Lung (tissue), 12 donors: ENCODE data around the gene MED4. TPM values are rescaled to one million over a fixed set of nuclear protein-coding genes. Genes with fewer than 3 reads are reported as not detected.

ENCODE experiments used
- ATAC-seq: fragments of 200-7000 bp; cut with Tn5 transposase; one replicate; pipeline ENCODE4 v1.9.1; 2020; ENCODE audit warnings: moderate number of reproducible peaks; ENCODE audit not compliant: insufficient read depth, low FRiP score
- DNase-seq, 3 donors: peaks; one replicate each; pipeline ENCODE4 v3.0.0-alpha.2; 2013 to 2017
- H3K27ac ChIP-seq, 2 donors: one replicate each; pipeline ENCODE4 v1.5.1; 2013; ENCODE audit warnings: mild to moderate bottlenecking in 2 of 2, moderate library complexity in 2 of 2, control low read depth in 1 of 2, inconsistent platforms in 1 of 2, low read depth in 1 of 2, low read length in 1 of 2
- H3K27me3 ChIP-seq, 3 donors: one replicate each; pipeline ENCODE4 v1.5.1; 2013; ENCODE audit warnings: low read length in 2 of 3; ENCODE audit not compliant: control insufficient read depth in 3 of 3, insufficient read depth in 3 of 3
- H3K36me3 ChIP-seq, 4 donors: one replicate each; pipeline ENCODE4 v1.5.1; 2013; ENCODE audit warnings: low read length in 4 of 4, mild to moderate bottlenecking in 1 of 4, moderate library complexity in 1 of 4; ENCODE audit not compliant: control insufficient read depth in 4 of 4, insufficient read depth in 4 of 4
- H3K4me1 ChIP-seq, 5 donors: one replicate each; pipeline ENCODE4 v1.5.1; 2013; ENCODE audit warnings: low read length in 5 of 5, mild to moderate bottlenecking in 2 of 5, moderate library complexity in 1 of 5; ENCODE audit not compliant: control insufficient read depth in 5 of 5, insufficient read depth in 5 of 5
- H3K4me3 ChIP-seq: one replicate; pipeline ENCODE4 v1.5.1; 2013; ENCODE audit warnings: mild to moderate bottlenecking, control low read depth, moderate library complexity
- H3K9ac ChIP-seq, 2 donors: one replicate each; pipeline ENCODE4 v1.5.1; 2013; ENCODE audit warnings: low read length in 2 of 2, control low read depth in 1 of 2; ENCODE audit not compliant: insufficient read depth in 1 of 2
- H3K9me3 ChIP-seq, 4 donors: one replicate each; pipeline ENCODE4 v1.5.1; 2013; ENCODE audit warnings: low read length in 3 of 4, mild to moderate bottlenecking in 1 of 4, moderate library complexity in 1 of 4; ENCODE audit not compliant: control insufficient read depth in 4 of 4, insufficient read depth in 3 of 4
- CTCF ChIP-seq: IDR thresholded peaks from 2 replicates; pipeline ENCODE4 v1.5.1; 2012; ENCODE audit warnings: mild to moderate bottlenecking; ENCODE audit errors: control extremely low read depth, extremely low read depth
- WGBS, 2 donors: extraction: QIAGEN DNeasy Blood & Tissue Kit; methylation state at CpG; one replicate each; pipeline ENCODE4 v1.1.7; 2013; 5-methylcytosine and 5-hydroxymethylcytosine counted together
- polyA plus RNA-seq, 2 donors: library from polyadenylated mRNA; stranded (reverse); fragments of 200-250 nt; gene quantifications; one replicate each; pipeline ENCODE4 v1.2.1, GENCODE V29; 2013
- total RNA-seq, 2 donors: library from RNA; depleted of rRNA in 1 of 2; stranded (reverse); fragments of >200 nt in 1 of 2; gene quantifications; one replicate each; pipeline ENCODE4 v1.2.1, GENCODE V29; 2014 to 2021
- donor health status: control.
- donor health status: control.
- donor health status: Bipolar disorder and iron deficiency.
- donor health status: healthy.
- donor health status: DM: yes; HTN: yes; CAD: no.

MED4 gene
- total and polyA plus RNA-seq, 4 donors = 37.7 to 69.8 (median 47.6) TPM

GRCh38 chr13:48094404-48094780 is 512 bp downstream of the MED4 start:
- H3K27ac ChIP-seq = peak overlapping the region; percentile 70 to 92
- no peak for TF ChIP-seq CTCF
- ATAC-seq (no peak), DNase-seq (peak in 2 of 3 donors; percentile 17 to 37)
- H3K36me3 ChIP-seq = peaks cover 0 to 3% (median 0%) of the 10 kb centered on the region in 4 donors
- H3K4me1 ChIP-seq = peaks cover 0 to 14% (median 7%) of the 10 kb centered on the region in 5 donors
- no peaks in the 10 kb centered on the region for H3K27me3 ChIP-seq
- WGBS, 2 donors = 0% methylated on average over 14 of the region's 14 CpGs
- H3K4me3 ChIP-seq = peak overlapping the region; percentile 97
- H3K9me3 ChIP-seq = no peaks in the 10 kb centered on the region
- peak overlapping the region; percentile 90 to 94 for H3K9ac ChIP-seq

GRCh38 chr13:48093588-48093987 is 1.3 kb downstream of the MED4 start:
- Histone ChIP-seq H3K36me3 (peaks cover 0 to 3% (median 0%) of the 10 kb centered on the region in 4 donors), H3K9ac (peak overlapping the region in 1 of 2 donors; percentile 90), H3K27me3 (no peaks in the 10 kb centered on the region), H3K27ac (no peak overlapping the region), H3K4me3 (no peak overlapping the region), H3K4me1 (peaks cover 0 to 14% (median 7%) of the 10 kb centered on the region in 5 donors), H3K9me3 (no peaks in the 10 kb centered on the region)
- WGBS, 2 donors = 77 to 84% methylated on average over 9 of the region's 9 CpGs
- DNase-seq (no peak), ATAC-seq (no peak)
- no peak for TF ChIP-seq CTCF

- H3K9ac ChIP-seq = no peak overlapping the region
Measured at GRCh38 chr13:48086272-48086671, 8.6 kb downstream of the MED4 start.

More at GRCh38 chr13:48086272-48086671, 8.6 kb downstream of the MED4 start:
- no peaks in the 10 kb centered on the region for H3K9me3 ChIP-seq
- H3K4me3 ChIP-seq = no peak overlapping the region
- peaks cover 6 to 25% (median 13%) of the 10 kb centered on the region in 4 donors for H3K36me3 ChIP-seq
- H3K4me1 ChIP-seq = peaks cover 0 to 4% (median 0%) of the 10 kb centered on the region in 5 donors
- WGBS, 2 donors = 77 to 87% methylated on average over 2 of the region's 2 CpGs
- no peak for TF ChIP-seq CTCF
- no peak for DNase-seq
- ATAC-seq = no peak
- H3K27ac ChIP-seq = no peak overlapping the region
- no peaks in the 10 kb centered on the region for H3K27me3 ChIP-seq
